Measurements from ENCODE around the gene TPRG1.

The TPRG1 gene

GRCh38 chr3:189222927-189223636 lies 51.3 kb downstream of the TPRG1 start:
- in situ Hi-C loops (cut with MboI; ENCODE audit: low sequenced_read_pairs), result no loop called here

DNA sequence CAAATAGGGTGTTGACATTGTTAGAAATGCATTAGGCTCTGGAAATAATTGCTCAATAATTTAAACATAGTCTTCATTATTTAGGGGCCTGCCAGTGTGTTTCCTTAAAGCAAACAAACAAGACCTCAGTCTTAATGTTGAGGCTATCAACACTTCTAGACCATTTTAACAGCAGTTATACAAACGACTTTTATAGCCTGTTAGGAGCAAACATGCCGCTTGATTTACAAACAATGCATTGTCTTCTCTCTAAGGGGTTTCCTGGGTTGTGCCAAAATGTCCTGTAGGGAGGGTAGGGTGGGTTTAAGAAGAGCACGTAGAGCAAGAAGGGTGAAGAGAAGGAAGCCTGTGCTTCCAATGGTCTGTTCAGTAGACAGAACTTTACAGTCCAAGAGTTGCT lies 53.7 kb downstream of the TPRG1 start:
- in situ Hi-C loops (cut with MboI; ENCODE audit: low sequenced_read_pairs), result no loop called here

- in situ Hi-C loops (cut with MboI; ENCODE audit: low sequenced_read_pairs), result no loop called here
Measured at GRCh38 chr3:189227249-189227648, 55.5 kb downstream of the TPRG1 start.

DNA sequence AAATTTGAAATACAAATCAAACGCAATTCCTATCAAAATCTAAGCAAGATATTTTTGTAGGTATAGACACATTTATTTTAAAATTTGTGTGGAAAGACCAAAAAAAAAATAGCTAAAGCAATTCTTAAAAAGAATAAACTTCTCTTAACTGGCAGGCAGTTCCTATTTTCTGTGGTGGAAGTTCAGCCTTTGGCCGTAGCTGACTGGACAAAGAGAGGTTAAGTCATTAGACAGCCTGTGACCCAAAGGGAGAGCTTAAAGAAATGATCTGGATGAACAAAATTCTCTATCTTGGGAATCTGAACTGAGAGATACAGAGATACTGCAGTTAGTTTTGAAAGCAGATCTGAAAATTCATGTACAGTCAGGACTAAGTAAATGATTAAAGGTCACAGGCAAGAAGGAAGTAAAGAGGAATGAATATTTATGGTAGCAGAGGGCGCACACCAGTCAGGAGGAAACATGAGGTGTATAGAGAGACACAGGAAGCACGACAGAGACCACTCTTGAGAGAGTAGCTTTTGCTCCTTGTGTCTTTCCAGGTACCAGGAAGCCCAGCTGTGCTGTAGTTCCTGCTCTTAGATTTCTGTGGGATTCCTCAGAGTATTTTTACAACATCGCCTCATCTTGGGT lies 57.5 kb downstream of the TPRG1 start:
- in situ Hi-C loops (cut with MboI; ENCODE audit: low sequenced_read_pairs), result no loop called here

- in situ Hi-C loops (cut with MboI; ENCODE audit: low sequenced_read_pairs), result no loop called here
Measured at GRCh38 chr3:189232790-189233189, 61.0 kb downstream of the TPRG1 start.

DNA sequence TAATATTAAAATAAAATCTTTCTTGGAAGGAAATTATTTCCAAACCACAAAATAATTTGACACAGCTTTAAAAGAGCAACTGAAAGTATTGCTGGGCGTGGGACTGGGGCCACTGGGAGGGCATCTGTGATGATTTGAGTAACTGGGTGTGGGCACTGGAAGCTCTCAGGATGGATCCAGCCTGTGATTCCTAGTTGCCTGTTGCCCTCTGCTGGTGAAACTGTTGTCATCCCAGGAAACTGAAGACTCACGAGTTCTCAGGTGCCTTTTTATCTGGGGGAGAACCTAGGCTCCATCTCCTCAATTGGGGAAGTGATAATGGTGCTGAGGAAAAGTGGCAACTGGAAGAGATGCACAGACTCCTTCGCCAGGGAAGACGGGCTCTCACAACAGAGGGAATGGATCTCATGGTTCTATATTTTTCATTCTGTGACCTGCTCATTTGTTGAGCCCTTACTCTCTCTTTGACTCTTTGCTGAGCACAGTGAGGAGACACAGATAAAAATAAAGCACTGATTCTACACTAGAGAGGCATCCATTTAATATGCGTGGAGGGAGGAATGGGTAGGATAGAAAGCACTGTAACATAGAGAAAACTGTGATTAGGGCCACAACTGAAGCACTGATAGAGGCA lies 61.6 kb downstream of the TPRG1 start:
- in situ Hi-C loops (cut with MboI; ENCODE audit: low sequenced_read_pairs), result no loop called here

DNA sequence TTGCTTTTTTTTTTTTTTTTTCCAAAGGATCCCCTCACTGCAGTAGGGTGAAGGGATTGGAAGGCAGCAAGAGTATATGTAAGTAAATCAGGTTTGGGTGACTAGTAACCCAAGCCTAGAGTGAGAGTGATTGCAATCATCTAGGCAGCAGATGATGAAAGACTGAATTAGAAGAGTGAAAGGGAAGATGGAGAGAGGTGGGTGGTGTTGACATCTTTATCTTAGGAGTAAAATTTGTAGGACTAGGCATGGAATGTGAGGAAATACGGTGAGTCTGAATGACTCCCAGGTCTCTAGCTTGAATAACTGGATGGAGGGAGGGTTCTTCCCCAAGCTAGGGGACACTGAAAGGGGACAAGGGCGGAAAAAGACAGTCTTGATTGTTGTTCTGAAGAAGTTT lies 63.4 kb downstream of the TPRG1 start:
- in situ Hi-C loops (cut with MboI; ENCODE audit: low sequenced_read_pairs), result no loop called here

- in situ Hi-C loops (cut with MboI; ENCODE audit: low sequenced_read_pairs), result no loop called here
Measured at GRCh38 chr3:189236352-189236751, 64.6 kb downstream of the TPRG1 start.

- in situ Hi-C loops (cut with MboI; ENCODE audit: low sequenced_read_pairs), result no loop called here
Measured at GRCh38 chr3:189237526-189237925, 65.8 kb downstream of the TPRG1 start.

DNA sequence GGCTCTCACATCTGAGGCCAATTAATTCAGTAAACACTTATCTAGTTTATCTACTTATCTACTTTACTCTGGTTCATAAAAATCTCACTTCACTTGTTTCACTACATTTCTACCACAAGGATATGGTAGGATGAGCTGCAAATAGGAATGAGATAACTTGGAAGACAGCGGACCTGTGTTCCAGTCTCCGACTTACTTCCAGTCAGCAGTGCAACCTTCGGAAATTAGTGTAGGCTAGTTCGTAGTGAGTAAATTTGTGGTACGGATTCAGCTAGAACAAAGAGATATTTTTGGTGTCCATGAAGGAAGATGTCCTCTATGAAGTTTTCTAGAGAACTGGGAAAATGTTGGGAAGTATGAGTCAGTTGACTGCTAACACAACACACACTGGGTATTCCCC lies 66.3 kb downstream of the TPRG1 start:
- in situ Hi-C loops (cut with MboI; ENCODE audit: low sequenced_read_pairs), result no loop called here

DNA sequence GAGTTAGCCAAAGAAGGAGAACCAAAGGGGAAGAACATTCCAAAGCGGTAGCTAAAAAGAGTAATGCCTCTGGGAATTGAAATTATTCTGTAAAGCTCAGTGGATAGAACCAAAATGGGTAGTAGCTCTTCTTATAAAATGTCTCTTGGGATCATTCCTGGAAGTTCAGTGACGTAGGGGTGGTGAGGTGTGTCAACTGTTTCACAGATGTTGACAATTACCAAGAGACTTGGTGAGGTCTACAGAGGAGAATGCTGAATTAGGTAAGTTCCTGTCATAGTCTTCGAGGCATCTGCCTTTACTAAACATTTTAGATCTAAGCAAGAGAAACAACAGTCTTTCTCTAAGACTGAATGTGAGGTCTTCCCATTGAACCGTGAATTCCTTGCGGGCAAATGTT lies 67.8 kb downstream of the TPRG1 start:
- in situ Hi-C loops (cut with MboI; ENCODE audit: low sequenced_read_pairs), result no loop called here

DNA sequence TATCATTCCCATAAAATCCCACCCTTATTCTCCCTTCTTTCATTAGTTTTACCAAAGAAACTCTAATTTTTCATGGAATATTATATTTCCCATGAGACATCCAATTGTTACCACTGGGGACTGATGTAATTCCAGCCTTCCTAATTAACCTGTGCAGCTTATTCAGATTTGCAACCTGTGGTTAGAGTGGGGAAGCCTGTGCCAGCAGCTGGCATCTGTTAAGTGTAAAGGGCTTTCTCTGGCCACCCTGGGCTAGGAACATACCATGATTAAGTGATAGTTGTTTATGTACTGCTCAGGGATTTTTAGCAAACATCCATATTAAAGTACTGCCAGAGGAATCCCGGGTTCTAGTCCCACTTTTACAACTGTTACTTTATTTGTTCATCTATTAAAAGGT lies 78.2 kb downstream of the TPRG1 start:
- in situ Hi-C loops (cut with MboI; ENCODE audit: low sequenced_read_pairs), result loop anchor here (25.0 kb wide), 1 partner anchor 687 kb away; no protein-coding TSS in a partner anchor

GRCh38 chr3:189258261-189258660 lies 86.5 kb downstream of the TPRG1 start:
- in situ Hi-C loops (cut with MboI; ENCODE audit: low sequenced_read_pairs), result loop anchor here (25.0 kb wide), 1 partner anchor 679 kb away; no protein-coding TSS in a partner anchor

DNA sequence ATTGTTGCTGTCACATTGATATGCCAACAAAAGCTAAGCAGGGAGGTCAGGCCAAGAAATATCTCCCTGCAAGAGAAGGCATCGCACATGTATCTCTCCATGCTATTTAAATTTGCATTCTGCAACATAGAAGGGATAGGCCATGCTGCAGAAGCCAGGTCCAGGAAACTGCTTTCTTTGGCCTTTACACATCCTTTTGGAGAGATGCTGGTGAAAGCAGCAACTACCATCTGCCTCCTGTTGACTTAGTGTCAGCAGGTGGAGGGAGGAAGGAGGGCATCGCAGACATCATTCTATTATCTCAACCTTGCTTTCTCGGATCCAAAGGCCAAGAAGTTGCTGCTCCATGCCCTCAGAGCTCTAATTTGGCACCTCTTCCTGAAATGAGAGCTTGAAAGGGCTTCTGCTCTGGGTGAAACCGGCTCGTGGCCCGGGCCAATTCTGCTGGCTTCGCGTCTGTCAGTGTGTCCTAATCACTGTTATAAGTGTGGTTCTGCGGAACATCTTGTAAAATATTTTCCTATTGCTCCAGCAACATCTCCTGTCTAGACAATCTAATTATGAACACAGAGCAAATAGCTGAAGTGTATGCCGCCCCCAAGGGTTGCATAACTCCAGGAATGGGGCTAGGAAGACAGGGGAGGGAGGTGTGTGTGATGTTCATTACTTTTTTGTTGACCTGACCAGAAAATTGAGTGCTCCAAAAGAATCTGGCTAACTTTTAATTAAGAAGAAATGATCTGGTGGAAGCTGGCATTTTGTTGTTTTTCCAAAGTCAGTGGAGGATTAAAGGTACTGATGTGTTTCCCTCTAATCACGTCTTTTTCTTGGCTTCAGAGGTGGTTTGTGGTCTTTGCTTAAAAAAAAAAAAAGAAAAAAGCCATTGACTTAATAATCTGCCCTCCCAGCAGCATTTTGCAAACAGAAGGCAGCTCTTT lies 89.1 kb downstream of the TPRG1 start:
- in situ Hi-C loops (cut with MboI; ENCODE audit: low sequenced_read_pairs), result loop anchor here (25.0 kb wide), 1 partner anchor 676 kb away; no protein-coding TSS in a partner anchor

- in situ Hi-C loops (cut with MboI; ENCODE audit: low sequenced_read_pairs), result loop anchor here (25.0 kb wide), 1 partner anchor 675 kb away; no protein-coding TSS in a partner anchor
Measured at GRCh38 chr3:189262746-189263145, 91.0 kb downstream of the TPRG1 start.

GRCh38 chr3:189267981-189268613 lies 96.3 kb downstream of the TPRG1 start:
- in situ Hi-C loops (cut with MboI; ENCODE audit: low sequenced_read_pairs), result loop anchor here (25.0 kb wide), 1 partner anchor 669 kb away; no protein-coding TSS in a partner anchor

DNA sequence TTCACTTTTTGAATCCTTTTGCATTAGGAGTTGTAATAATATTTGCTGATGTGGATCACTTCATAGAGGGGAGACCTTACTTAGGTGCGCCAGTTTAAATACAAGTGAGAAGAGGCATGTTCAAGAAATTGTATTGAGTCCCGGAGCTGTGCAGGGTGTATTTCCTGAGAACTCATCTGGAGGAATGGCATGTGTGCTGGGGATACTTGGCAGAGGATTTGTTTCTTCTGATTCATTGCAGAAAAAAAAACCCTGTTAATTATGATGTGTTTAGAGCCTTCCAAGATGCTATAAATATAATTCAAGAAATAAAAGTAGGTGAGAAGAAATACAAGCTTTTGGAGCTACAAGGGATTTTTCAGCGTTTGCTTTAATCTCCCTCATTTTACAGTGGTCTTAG lies 97.6 kb downstream of the TPRG1 start:
- in situ Hi-C loops (cut with MboI; ENCODE audit: low sequenced_read_pairs), result loop anchor here (25.0 kb wide), 1 partner anchor 668 kb away; no protein-coding TSS in a partner anchor

DNA sequence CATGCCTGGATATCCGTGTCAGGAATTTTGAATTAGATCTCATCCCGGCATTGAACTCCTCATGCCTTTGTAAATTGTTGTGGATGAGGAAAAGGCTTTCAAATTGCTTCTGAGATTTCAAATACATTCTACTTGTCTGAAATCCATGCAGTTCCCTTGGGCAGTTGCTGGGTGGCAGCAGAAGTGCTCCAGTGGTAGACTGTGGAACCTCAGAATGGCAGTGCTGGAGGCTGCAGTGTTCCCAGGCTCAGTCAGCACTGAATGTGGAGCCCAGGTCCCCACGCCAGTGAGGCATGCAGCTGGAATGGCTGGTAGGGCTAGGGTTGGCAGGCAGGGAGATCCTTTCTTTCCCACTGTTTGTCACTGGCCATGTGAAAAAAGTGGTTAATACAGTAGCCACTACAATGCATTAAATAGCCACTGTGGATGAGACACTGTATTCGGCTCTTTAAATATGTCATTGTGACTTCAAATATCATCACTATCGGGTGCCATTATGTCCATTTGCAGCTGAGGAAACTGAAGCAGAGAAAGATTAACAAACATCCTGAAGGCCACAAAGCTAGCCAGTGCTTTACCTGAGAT lies 98.6 kb downstream of the TPRG1 start:
- in situ Hi-C loops (cut with MboI; ENCODE audit: low sequenced_read_pairs), result loop anchor here (25.0 kb wide), 1 partner anchor 667 kb away; no protein-coding TSS in a partner anchor

DNA sequence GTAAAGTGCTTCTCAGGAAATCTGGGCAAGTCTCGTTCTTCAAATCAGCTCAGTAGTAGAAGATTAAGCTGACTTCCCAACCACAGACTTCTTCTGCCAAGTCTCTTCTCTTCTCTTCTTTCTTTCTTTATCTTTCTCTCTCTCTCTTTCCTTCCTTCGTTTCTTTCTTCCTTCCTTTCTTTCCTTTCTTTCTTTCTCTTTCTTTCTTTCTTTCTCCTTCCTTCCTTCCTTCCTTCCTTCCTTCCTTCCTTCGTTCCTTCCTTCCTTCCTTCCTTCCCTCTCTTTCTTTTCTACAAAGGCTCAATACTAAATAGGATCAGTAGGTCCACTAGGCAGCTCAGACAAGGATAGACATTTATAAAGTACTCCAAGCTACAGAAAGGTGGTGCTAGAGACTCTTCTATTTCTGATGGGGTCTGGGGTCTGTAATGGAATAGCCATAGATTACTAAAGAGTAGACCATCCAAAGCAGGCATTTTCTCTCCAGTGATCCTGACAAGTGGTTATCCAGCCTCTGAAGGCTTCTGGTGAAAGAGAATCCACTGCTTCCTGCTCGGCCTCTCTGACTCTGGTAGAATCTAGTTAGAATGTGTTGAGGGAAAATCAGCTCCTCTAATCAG lies 100.8 kb downstream of the TPRG1 start:
- in situ Hi-C loops (cut with MboI; ENCODE audit: low sequenced_read_pairs), result loop anchor here (25.0 kb wide), 1 partner anchor 665 kb away; no protein-coding TSS in a partner anchor
